Endothelial cell of umbilical vein (primary cell): ENCODE results near the gene UBN2. TPM values are rescaled to one million over a fixed set of nuclear protein-coding genes. Genes with fewer than 3 reads are reported as not detected.

Source experiments
- BruUV-seq: library from RNA; stranded (reverse); fragments of 400-500 nt; replicated peaks from 2 replicates; lab custom pipeline; 2021; lab: Mats Ljungman, UMichigan
- CTCF ChIA-PET: fragments of 300-600, 350-600 bp; sonication (Branson Sonifier 250); formaldehyde crosslinking; loops from one replicate; lab custom pipeline; 2021; ENCODE audit warnings: antibody characterized with exemption, inconsistent platforms; lab: Charles Lee
- POLR2A ChIA-PET: fragments of 300-600, 350-600 bp; sonication (Branson Sonifier 250); formaldehyde crosslinking; loops from one replicate; lab custom pipeline; 2021; ENCODE audit warnings: antibody characterized with exemption, inconsistent platforms; lab: Charles Lee
- DNase-seq: peaks from one replicate; pipeline ENCODE4 v3.0.0-alpha.2; 2011; ENCODE audit warnings: low read depth, low spot score
- FAIRE-seq: peaks from 2 replicates; lab custom pipeline; 2011; peaks lifted over from hg19 to GRCh38; lab: Jason Lieb, UNC
- H2AFZ ChIP-seq: 2 replicates; pipeline ENCODE4 v1.6.0; 2012; ENCODE audit warnings: low read depth, low read length, control low read depth, inconsistent platforms
- H3K27ac ChIP-seq: 2 replicates; pipeline ENCODE4 v1.5.1; 2011; ENCODE audit warnings: low read depth, mild to moderate bottlenecking, control low read depth, low read length, moderate library complexity; ENCODE audit not compliant: insufficient read depth
- H3K27me3 ChIP-seq, 2 experiments: 2 replicates each; pipeline versions ENCODE4 v1.6.0 to v1.6.1; 2011; ENCODE audit warnings: low read length in 2 of 2, mixed read lengths in 1 of 2; ENCODE audit not compliant: control insufficient read depth in 2 of 2, insufficient read depth in 2 of 2
- H3K36me3 ChIP-seq, 2 experiments: 2 replicates in 1 of 2; 3 replicates in 1 of 2; pipeline ENCODE4 v1.5.1; 2011; ENCODE audit warnings: low read length in 2 of 2, mild to moderate bottlenecking in 1 of 2, moderate library complexity in 1 of 2; ENCODE audit not compliant: control insufficient read depth in 2 of 2, insufficient read depth in 2 of 2; ENCODE audit errors: extremely low read depth in 1 of 2
- H3K4me1 ChIP-seq: 3 replicates; pipeline ENCODE4 v1.5.1; 2011; ENCODE audit warnings: mild to moderate bottlenecking, low read length; ENCODE audit not compliant: control insufficient read depth, insufficient read depth; ENCODE audit errors: extremely low read depth
- H3K4me2 ChIP-seq: 2 replicates; pipeline ENCODE4 v1.6.1; 2011; ENCODE audit warnings: low read length, control low read depth, mixed read lengths; ENCODE audit not compliant: insufficient read depth
- H3K4me3 ChIP-seq, 3 experiments: fragments of 200-600 bp in 1 of 3; sonication (generic), shearing (Covaris generic) in 1 of 3; replicated peaks in 1 of 3; 2 replicates each; pipeline ENCODE4 v1.5.1; 2011 to 2016; ENCODE audit warnings: control low read depth in 3 of 3, low read length in 3 of 3, mild to moderate bottlenecking in 2 of 3, inconsistent platforms in 1 of 3, low read depth in 1 of 3, moderate library complexity in 1 of 3; ENCODE audit not compliant: insufficient read depth in 1 of 3
- H3K79me2 ChIP-seq: 2 replicates; pipeline ENCODE4 v1.6.0; 2012; ENCODE audit warnings: low read length, inconsistent platforms; ENCODE audit not compliant: control insufficient read depth, insufficient read depth
- H3K9ac ChIP-seq: replicated peaks from 2 replicates; pipeline ENCODE3; 2011; ENCODE audit warnings: low read length, control low read depth; ENCODE audit not compliant: insufficient read depth; ENCODE audit errors: extremely low read depth
- H3K9me1 ChIP-seq: replicated peaks from 3 replicates; pipeline ENCODE4 v1.6.0; 2011; ENCODE audit warnings: mild to moderate bottlenecking, low read length; ENCODE audit not compliant: control insufficient read depth, insufficient read depth; ENCODE audit errors: extremely low read depth
- H3K9me3 ChIP-seq: replicated peaks from 2 replicates; pipeline ENCODE4 v1.5.1; 2012; ENCODE audit warnings: low read length, inconsistent platforms; ENCODE audit not compliant: control insufficient read depth, insufficient read depth
- H4K20me1 ChIP-seq: replicated peaks from 2 replicates; pipeline ENCODE3; 2011; ENCODE audit warnings: mild to moderate bottlenecking, low read length; ENCODE audit not compliant: control insufficient read depth, insufficient read depth; ENCODE audit errors: extremely low read depth
- EZH2 ChIP-seq: IDR thresholded peaks from 2 replicates; pipeline ENCODE4 v1.6.1; 2012; ENCODE audit warnings: borderline replicate concordance, low read depth, mild to moderate bottlenecking, moderate library complexity, low read length, inconsistent platforms; ENCODE audit not compliant: severe bottlenecking
- FOS ChIP-seq: IDR thresholded peaks from 2 replicates; pipeline ENCODE4 v1.6.1; 2011; ENCODE audit warnings: mild to moderate bottlenecking, low read length, moderate library complexity, borderline replicate concordance; ENCODE audit not compliant: insufficient read depth
- GATA2 ChIP-seq: IDR thresholded peaks from 2 replicates; pipeline ENCODE4 v1.7.0; 2011; ENCODE audit warnings: low read depth, mild to moderate bottlenecking, moderate library complexity, mixed read lengths, low read length; ENCODE audit not compliant: insufficient read length, insufficient read depth
- JUN ChIP-seq: IDR thresholded peaks from 2 replicates; pipeline ENCODE4 v1.6.1; 2011; ENCODE audit warnings: borderline replicate concordance, low read depth; ENCODE audit not compliant: insufficient read length, insufficient read depth
- MAX ChIP-seq: IDR thresholded peaks from 2 replicates; pipeline ENCODE4 v1.6.1; 2011; ENCODE audit not compliant: insufficient read depth, insufficient read length
- MYC ChIP-seq: IDR thresholded peaks from one replicate; pipeline ENCODE4 v1.6.1; 2011; ENCODE audit warnings: mild to moderate bottlenecking, low read depth, low read length
- POLR2A ChIP-seq: IDR thresholded peaks from 2 replicates; pipeline ENCODE4 v1.6.1; 2012; ENCODE audit warnings: low read depth, mild to moderate bottlenecking, control low read depth, low read length
- POLR2AphosphoS5 ChIP-seq: IDR thresholded peaks from 2 replicates; pipeline ENCODE4 v1.6.1; 2012; ENCODE audit warnings: low read depth, mild to moderate bottlenecking, control low read depth, low read length, moderate library complexity; ENCODE audit not compliant: insufficient read depth
- dilution Hi-C: fragments of 300-500 bp; cut with MboI; formaldehyde crosslinking; loops from one replicate; pipeline ENCODE4 v1.15.0; 2019; ENCODE audit warnings: low sequenced_read_pairs; ENCODE audit not compliant: extremely low pct_ligation_motif_present
- intact Hi-C: fragments of 100-400 bp; cut with micrococcal nuclease; formaldehyde crosslinking; loops from one replicate; pipeline ENCODE4 v1.10.0; 2022
- polyA plus RNA-seq, 4 experiments: library from polyadenylated mRNA; depleted of rRNA in 3 of 4; stranded (reverse) in 3 of 4; unstranded in 1 of 4; fragments of >200 nt; gene quantifications; 2 replicates each; pipeline versions ENCODE4 v1.2.1 to v1.2.3, GENCODE V29; 2011 to 2012; ENCODE audit warnings: missing spikeins in 1 of 4
- total RNA-seq: library from RNA; stranded (reverse); gene quantifications from 2 replicates; pipeline ENCODE4 v1.2.3, GENCODE V29; 2021
- TF ChIP-seq, protein P1 (sequence below), 2 donors: IDR thresholded peaks; 1 replicate in 1 of 2; 2 replicates in 1 of 2; pipeline ENCODE4 v1.5.1; 2011; ENCODE audit warnings: low read length in 2 of 2, mild to moderate bottlenecking in 2 of 2, moderate library complexity in 2 of 2, control low read depth in 1 of 2, inconsistent platforms in 1 of 2, low read depth in 1 of 2; ENCODE audit not compliant: insufficient read depth in 1 of 2; ENCODE audit errors: extremely low read depth in 1 of 2

UBN2 gene
- total and polyA plus RNA-seq, 2 donors (not counting 3 experiments of a cell fraction or from before 2014, with no cell fraction given): 2.2 to 14.2 TPM

- Histone ChIP-seq H4K20me1 (no peaks in the 10 kb centered on the region), H3K9me1 (no peaks in the 10 kb centered on the region), H3K4me2 (no peak overlapping the region), H3K79me2 (no peaks in the 10 kb centered on the region), H3K4me3 (no peak overlapping the region), H3K36me3 (no peaks in the 10 kb centered on the region), H3K9me3 (no peaks in the 10 kb centered on the region), H2AFZ (no peak overlapping the region), H3K9ac (no peak overlapping the region), H3K27ac (no peak overlapping the region), H3K27me3 (no peaks in the 10 kb centered on the region), H3K4me1 (peaks cover 10% of the 10 kb centered on the region)
- dilution Hi-C loops: no loop called here
- TF ChIP-seq EZH2 (no peak), GATA2 (no peak)
- POLR2A ChIA-PET: no interaction called here
- intact Hi-C loops: no loop called here
- DNase-seq (peak; percentile 9), FAIRE-seq (no peak)
- BruUV-seq: no TSS peak
- CTCF ChIA-PET: interaction anchor here (1.6 kb wide), 1 partner anchor 23 kb away, joined by 3 read pairs; no protein-coding TSS in a partner anchor
Measured at GRCh38 chr7:139297795-139298194, 66.8 kb downstream of the UBN2 start.

DNA sequence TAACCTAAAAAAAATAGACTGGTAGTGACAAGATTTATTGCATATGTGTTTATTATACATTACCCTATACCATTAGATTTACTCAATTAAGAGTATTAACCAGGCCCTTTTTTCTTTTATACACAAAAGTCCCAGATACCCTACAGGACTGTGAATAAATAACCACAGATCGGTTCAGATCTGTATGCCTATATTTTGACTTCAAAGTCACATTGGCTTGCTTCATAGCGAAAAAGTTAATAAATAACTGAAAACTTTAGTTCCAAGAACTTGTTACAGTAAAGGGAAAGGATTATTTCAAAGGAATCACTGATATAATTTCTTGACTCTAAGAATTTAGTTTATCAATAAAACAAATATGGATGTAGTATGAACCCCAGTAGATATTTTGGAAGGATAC, 68.3 kb downstream of the UBN2 start:
- no peaks in the 10 kb centered on the region for H3K9me3 ChIP-seq
- H3K27me3 ChIP-seq: no peaks in the 10 kb centered on the region
- no peaks in the 10 kb centered on the region for H4K20me1 ChIP-seq
- ChIA-PET POLR2A (no interaction called here), CTCF (interaction anchor here (0.8 to 1.4 kb wide), 3 partner anchors 8 to 225 kb away, joined by 3 to 6 read pairs (median 5); no protein-coding TSS in a partner anchor)
- no TSS peak for BruUV-seq
- FAIRE-seq (no peak), DNase-seq (no peak)
- no peaks in the 10 kb centered on the region for H3K79me2 ChIP-seq
- H3K9me1 ChIP-seq: no peaks in the 10 kb centered on the region
- intact Hi-C loops: no loop called here
- no peak overlapping the region for H3K4me3 ChIP-seq
- no peak overlapping the region for H3K9ac ChIP-seq
- no peaks in the 10 kb centered on the region for H3K36me3 ChIP-seq
- no peak overlapping the region for H2AFZ ChIP-seq
- H3K27ac ChIP-seq: no peak overlapping the region
- dilution Hi-C loops: no loop called here
- no peak overlapping the region for H3K4me2 ChIP-seq
- TF ChIP-seq POLR2A: no peak
- no peak for TF ChIP-seq JUN
- no peak for TF ChIP-seq FOS
- TF ChIP-seq, protein P1, sequence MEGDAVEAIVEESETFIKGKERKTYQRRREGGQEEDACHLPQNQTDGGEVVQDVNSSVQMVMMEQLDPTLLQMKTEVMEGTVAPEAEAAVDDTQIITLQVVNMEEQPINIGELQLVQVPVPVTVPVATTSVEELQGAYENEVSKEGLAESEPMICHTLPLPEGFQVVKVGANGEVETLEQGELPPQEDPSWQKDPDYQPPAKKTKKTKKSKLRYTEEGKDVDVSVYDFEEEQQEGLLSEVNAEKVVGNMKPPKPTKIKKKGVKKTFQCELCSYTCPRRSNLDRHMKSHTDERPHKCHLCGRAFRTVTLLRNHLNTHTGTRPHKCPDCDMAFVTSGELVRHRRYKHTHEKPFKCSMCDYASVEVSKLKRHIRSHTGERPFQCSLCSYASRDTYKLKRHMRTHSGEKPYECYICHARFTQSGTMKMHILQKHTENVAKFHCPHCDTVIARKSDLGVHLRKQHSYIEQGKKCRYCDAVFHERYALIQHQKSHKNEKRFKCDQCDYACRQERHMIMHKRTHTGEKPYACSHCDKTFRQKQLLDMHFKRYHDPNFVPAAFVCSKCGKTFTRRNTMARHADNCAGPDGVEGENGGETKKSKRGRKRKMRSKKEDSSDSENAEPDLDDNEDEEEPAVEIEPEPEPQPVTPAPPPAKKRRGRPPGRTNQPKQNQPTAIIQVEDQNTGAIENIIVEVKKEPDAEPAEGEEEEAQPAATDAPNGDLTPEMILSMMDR (IDR thresholded peaks at IDR 0.05; ENCODE audit: extremely low read depth in 1 of 2, insufficient read depth in 1 of 2, low read depth in 1 of 2, low read length in 2 of 2): no peak
- TF ChIP-seq EZH2: no peak
- no peak for TF ChIP-seq POLR2AphosphoS5
- no peak for TF ChIP-seq MAX
- TF ChIP-seq GATA2: no peak
- TF ChIP-seq MYC: no peak
- H3K4me1 ChIP-seq: peaks cover 10% of the 10 kb centered on the region
